ENCODE results near the gene SIT1.

Gene SIT1

GRCh38 chr9:35650341-35651158 is at the start of gene SIT1:
TSS of gene SIT1 (minus strand) at chr9:35650931. CDS start at chr9:35650853, 78 bp downstream.
- DNase-seq: no peak

- no peak for DNase-seq
These were observed 49.3 kb upstream of the SIT1 start for GRCh38 chr9:35700031-35700430.

GRCh38 chr9:35698231-35698630 is 47.5 kb upstream of the SIT1 start:
- no peak for DNase-seq

- no peak for DNase-seq
These were observed 46.8 kb upstream of the SIT1 start for GRCh38 chr9:35697486-35697885.

- peak; percentile 40 for DNase-seq
These were observed 45.9 kb upstream of the SIT1 start for GRCh38 chr9:35696520-35697215.

GRCh38 chr9:35695943-35696401 is 45.2 kb upstream of the SIT1 start:
- no peak for DNase-seq

- DNase-seq: peak; percentile 27
These were observed 41.1 kb upstream of the SIT1 start for GRCh38 chr9:35691757-35692301.

GRCh38 chr9:35691334-35691650 is 40.6 kb upstream of the SIT1 start:
- no peak for DNase-seq

- DNase-seq: peak; percentile 93
These were observed 40.0 kb upstream of the SIT1 start for GRCh38 chr9:35690614-35691333.

- no peak for DNase-seq
These were observed 39.5 kb upstream of the SIT1 start for GRCh38 chr9:35690294-35690613.

GRCh38 chr9:35689542-35690293 is 39.0 kb upstream of the SIT1 start, which contains the start of gene TPM2:
TSS of gene TPM2 (minus strand) at chr9:35689925. CDS start at chr9:35689817, 108 bp downstream.
- DNase-seq: peak; percentile 93

- peak; percentile 86 for DNase-seq
These were observed 38.1 kb upstream of the SIT1 start for GRCh38 chr9:35688558-35689541.

- no peak for DNase-seq
These were observed 37.3 kb upstream of the SIT1 start for GRCh38 chr9:35687972-35688557.

GRCh38 chr9:35687306-35687705 is 36.6 kb upstream of the SIT1 start:
- no peak for DNase-seq

- DNase-seq: peak; percentile 59
These were observed 35.8 kb upstream of the SIT1 start for GRCh38 chr9:35686222-35687203.

GRCh38 chr9:35685506-35685905 is 34.8 kb upstream of the SIT1 start:
- no peak for DNase-seq

GRCh38 chr9:35684921-35685320 is 34.2 kb upstream of the SIT1 start:
- no peak for DNase-seq

- DNase-seq: no peak
These were observed 32.6 kb upstream of the SIT1 start for GRCh38 chr9:35683323-35683722.

GRCh38 chr9:35682520-35683315 is 32.0 kb upstream of the SIT1 start:
- DNase-seq: no peak

Measured in fibroblast of upper back skin (primary cell).